Body of pancreas (tissue), 4 donors: ENCODE results near the gene PIP5K1B. TPM values are rescaled to one million over a fixed set of nuclear protein-coding genes. Genes with fewer than 3 reads are reported as not detected.

Experiments
- ATAC-seq: fragments of 150-250 bp; one replicate; pipeline ENCODE4 v1.9.1; 2016
- DNase-seq, 4 donors: peaks; one replicate each; pipeline ENCODE4 v3.0.0-alpha.2; 2019
- H3K27ac ChIP-seq, 4 donors: fragments of 200-600 bp; sonication (generic); 1 replicate in 3 of 4; 2 replicates in 1 of 4; pipeline versions ENCODE4 v1.5.1 to v1.6.1; 2016 to 2019; ENCODE audit warnings: mild to moderate bottlenecking in 1 of 4, mixed read lengths in 1 of 4, moderate library complexity in 1 of 4
- H3K27me3 ChIP-seq, 2 donors: fragments of 200-600 bp; sonication (generic); one replicate each; pipeline ENCODE4 v1.6.0; 2016; ENCODE audit warnings: mild to moderate bottlenecking in 1 of 2
- H3K36me3 ChIP-seq, 2 donors: fragments of 200-600 bp; sonication (generic); replicated peaks in 1 of 2; 2 replicates each; pipeline ENCODE4 v1.5.1; 2016; ENCODE audit warnings: low read depth in 2 of 2; ENCODE audit not compliant: insufficient read depth in 1 of 2
- H3K4me1 ChIP-seq: fragments of 200-600 bp; sonication (generic); one replicate; pipeline ENCODE4 v1.6.0; 2016
- H3K4me3 ChIP-seq, 2 donors: fragments of 200-600 bp; sonication (generic); 1 replicate in 1 of 2; 2 replicates in 1 of 2; pipeline ENCODE4 v1.5.1; 2016 to 2019
- H3K9me3 ChIP-seq, 3 donors: fragments of 200-600 bp; sonication (generic); 1 replicate in 2 of 3; 2 replicates in 1 of 3; pipeline ENCODE4 v1.5.1; 2016
- POLR2A ChIP-seq, 3 donors: fragments of 450-650 bp; IDR thresholded peaks; one replicate each; pipeline ENCODE4 v1.6.1; 2016; ENCODE audit warnings: antibody characterized with exemption in 3 of 3, mild to moderate bottlenecking in 2 of 3
- WGBS, 2 donors: methylation state at CpG; one replicate each; pipeline ENCODE4 v1.1.5; 2017; 5-methylcytosine and 5-hydroxymethylcytosine counted together
- intact Hi-C: fragments of 100-400 bp; cut with DNase I; formaldehyde crosslinking; loops from one replicate; pipeline ENCODE4 v1.15.1; 2023
- total RNA-seq, 2 donors: library from RNA; depleted of rRNA; stranded (reverse); fragments of >200 nt; gene quantifications; one replicate each; pipeline ENCODE4 v1.1.0, GENCODE V29; 2016
- TF ChIP-seq, protein P1 (sequence below), 7 experiments: fragments of 450-650 bp in 4 of 7; fragments of 200-600 bp in 3 of 7; sonication (generic) in 3 of 7; IDR thresholded peaks; one replicate each; pipeline ENCODE4 v1.5.1; 2016 to 2019; ENCODE audit warnings: antibody characterized with exemption in 7 of 7

Gene PIP5K1B
- total RNA-seq, 2 donors from 2014 or later, result 3.6 to 7.8 TPM

DNA sequence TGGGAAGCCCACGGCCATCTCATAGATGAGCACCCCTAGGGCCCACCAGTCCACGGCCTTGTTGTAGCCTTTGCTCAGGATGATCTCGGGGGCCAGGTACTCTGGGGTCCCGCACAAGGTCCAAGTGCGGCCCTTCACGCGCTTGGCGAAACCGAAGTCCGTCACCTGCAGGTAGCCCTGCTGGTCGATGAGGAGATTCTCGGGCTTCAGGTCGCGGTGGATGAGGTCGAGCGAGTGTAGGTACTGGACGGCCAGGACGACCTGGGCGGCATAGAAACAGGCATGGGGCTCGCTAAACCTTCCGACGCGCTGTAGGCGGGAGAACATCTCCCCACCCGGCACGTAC, 308.3 kb downstream of the PIP5K1B start:
- DNase-seq (no peak), ATAC-seq (no peak)
- Histone ChIP-seq H3K4me1 (no peaks in the 10 kb centered on the region), H3K36me3 (no peaks in the 10 kb centered on the region), H3K9me3 (no peaks in the 10 kb centered on the region), H3K27ac (no peak overlapping the region), H3K27me3 (no peaks in the 10 kb centered on the region), H3K4me3 (no peak overlapping the region)
- TF ChIP-seq, protein P1, sequence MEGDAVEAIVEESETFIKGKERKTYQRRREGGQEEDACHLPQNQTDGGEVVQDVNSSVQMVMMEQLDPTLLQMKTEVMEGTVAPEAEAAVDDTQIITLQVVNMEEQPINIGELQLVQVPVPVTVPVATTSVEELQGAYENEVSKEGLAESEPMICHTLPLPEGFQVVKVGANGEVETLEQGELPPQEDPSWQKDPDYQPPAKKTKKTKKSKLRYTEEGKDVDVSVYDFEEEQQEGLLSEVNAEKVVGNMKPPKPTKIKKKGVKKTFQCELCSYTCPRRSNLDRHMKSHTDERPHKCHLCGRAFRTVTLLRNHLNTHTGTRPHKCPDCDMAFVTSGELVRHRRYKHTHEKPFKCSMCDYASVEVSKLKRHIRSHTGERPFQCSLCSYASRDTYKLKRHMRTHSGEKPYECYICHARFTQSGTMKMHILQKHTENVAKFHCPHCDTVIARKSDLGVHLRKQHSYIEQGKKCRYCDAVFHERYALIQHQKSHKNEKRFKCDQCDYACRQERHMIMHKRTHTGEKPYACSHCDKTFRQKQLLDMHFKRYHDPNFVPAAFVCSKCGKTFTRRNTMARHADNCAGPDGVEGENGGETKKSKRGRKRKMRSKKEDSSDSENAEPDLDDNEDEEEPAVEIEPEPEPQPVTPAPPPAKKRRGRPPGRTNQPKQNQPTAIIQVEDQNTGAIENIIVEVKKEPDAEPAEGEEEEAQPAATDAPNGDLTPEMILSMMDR (IDR thresholded peaks at IDR 0.05), result no peak
- no peak for TF ChIP-seq POLR2A (IDR thresholded peaks at IDR 0.05)
- intact Hi-C loops, result no loop called here
- WGBS, 2 donors, result 93 to 100% methylated on average over 25 of the region's 26 CpGs

DNA sequence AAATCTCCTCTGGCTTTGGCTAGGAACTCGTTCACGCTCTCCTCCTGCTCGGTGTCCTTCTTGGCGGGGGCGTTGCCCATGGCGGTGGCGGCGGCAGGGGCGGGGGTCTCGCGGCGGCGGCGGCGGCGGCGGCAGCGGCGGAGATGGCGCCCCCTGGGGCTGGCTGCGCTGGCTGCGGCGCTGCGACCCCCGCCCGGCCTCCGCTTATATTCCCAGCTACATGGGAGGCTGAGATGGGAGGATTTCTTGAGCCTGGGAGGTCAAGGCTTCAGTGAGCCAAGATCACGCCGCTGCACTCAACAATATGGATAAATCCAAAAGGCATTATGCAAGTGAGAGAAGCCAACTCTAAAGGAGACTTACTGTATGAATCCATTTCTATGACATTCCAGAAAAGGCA, 309.0 kb downstream of the PIP5K1B start, which contains the start of gene PRKACG:
Gene PRKACG (minus strand): TSS at position 101 of the 400 bp plus-strand sequence. CDS start 21 bp downstream, at position 80.
- Histone ChIP-seq H3K4me1 (no peaks in the 10 kb centered on the region), H3K36me3 (no peaks in the 10 kb centered on the region), H3K9me3 (no peaks in the 10 kb centered on the region), H3K27me3 (no peaks in the 10 kb centered on the region), H3K4me3 (no peak within 1 kb of the TSS), H3K27ac (no peak within 1 kb of the TSS)
- no peak for TF ChIP-seq POLR2A (IDR thresholded peaks at IDR 0.05)
- TF ChIP-seq, protein P1 (IDR thresholded peaks at IDR 0.05), result no peak
- whole genome bisulfite sequencing, 2 donors, result 96% methylated on average over 11 to 29 of the region's 29 CpGs
- intact Hi-C loops, result no loop called here
- ATAC-seq (no peak), DNase-seq (no peak)

DNA sequence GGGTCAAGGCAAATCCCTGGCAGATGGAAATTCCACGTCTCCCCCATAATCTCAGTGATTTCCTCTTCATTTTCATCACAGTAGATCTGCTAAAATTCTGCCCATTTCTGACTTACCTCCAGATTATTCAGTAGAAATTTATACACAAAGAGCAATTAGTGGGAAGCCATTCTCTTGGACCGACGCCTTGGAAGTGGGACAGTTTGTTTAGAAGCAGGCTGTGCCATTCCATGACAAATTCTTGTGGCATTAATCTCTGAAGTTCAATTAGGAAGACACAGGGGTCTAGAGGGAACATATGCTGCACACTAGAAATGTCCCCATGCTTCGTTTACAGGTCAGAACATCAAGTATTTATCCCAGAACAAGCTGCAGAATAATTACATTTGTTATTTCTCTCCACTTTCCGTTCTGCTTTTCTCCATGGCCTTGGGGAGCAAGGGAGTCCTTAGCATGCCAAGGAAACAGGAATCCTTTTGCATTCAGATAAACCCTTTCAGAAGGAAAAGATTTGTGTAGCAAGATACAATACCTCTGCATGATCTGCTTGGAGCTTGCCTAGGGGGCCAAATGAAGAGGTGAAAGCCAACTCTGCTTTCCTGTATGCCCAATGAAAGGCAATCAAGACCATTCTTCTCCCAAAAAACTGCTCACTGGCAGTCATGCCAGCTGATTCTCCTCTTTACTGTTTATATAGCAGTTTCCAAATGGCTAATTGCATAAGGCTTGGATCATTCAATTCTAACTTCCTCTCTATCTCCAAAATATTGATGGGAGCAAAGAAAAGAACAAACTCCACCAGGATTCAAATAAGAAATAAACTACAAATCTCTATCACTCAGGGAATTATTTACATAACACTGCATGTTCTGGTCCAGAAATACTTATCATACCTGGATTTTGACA, 311.4 kb downstream of the PIP5K1B start:
- Histone ChIP-seq H3K27me3 (no peaks in the 10 kb centered on the region), H3K36me3 (no peaks in the 10 kb centered on the region), H3K27ac (no peak overlapping the region), H3K4me1 (no peaks in the 10 kb centered on the region), H3K4me3 (no peak overlapping the region), H3K9me3 (no peaks in the 10 kb centered on the region)
- TF ChIP-seq, protein P1 (IDR thresholded peaks at IDR 0.05), result no peak
- no peak for TF ChIP-seq POLR2A (IDR thresholded peaks at IDR 0.05)
- intact Hi-C loops, result no loop called here
- WGBS, 2 donors, result 65 to 68% methylated on average over 5 of the region's 5 CpGs
- DNase-seq (no peak), ATAC-seq (no peak)

DNA sequence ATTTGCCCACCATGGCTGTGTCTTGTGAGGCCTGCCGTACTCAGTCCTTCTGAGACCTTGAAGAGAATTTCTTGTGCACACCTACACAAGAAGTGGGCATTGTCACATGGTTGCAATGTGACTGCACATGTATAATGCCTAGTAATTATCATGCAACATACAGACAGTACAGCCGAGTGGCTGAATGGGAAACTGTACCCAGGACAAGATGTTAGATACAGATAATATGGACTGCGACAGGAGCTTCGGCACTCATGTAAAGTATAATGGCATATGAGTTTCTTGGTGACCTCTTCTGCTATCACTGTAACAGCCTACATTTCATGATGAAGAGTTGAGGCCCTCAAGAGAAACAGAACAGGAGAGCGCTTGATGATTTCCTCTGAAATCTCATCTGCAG, 313.7 kb downstream of the PIP5K1B start:
- Histone ChIP-seq H3K4me1 (no peaks in the 10 kb centered on the region), H3K4me3 (no peak overlapping the region), H3K36me3 (no peaks in the 10 kb centered on the region), H3K27ac (no peak overlapping the region), H3K27me3 (no peaks in the 10 kb centered on the region), H3K9me3 (no peaks in the 10 kb centered on the region)
- intact Hi-C loops, result no loop called here
- no peak for DNase-seq
- ATAC-seq, result no peak
- TF ChIP-seq, protein P1 (IDR thresholded peaks at IDR 0.05), result no peak
- no peak for TF ChIP-seq POLR2A (IDR thresholded peaks at IDR 0.05)
- 72 to 73% methylated on average over 5 of the region's 5 CpGs for WGBS, 2 donors

DNA sequence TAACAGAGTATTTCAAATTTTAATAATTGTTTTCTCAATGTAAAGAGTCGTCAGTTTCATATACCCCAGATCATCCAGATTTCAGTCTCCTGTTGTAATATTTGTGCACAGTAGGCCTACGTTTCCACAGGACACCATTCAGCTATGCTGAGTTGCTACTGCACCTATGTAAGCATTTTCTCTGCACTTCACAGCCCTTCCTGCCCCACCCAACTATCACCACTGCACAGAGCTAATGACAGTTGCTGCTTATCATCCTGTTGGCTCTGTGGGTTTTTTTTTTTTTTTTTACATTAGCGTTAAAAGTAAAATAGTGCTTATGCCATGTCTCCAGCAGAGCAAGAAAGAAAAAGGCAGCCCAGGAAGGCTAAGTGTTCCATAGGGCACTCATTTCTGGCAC, 314.8 kb downstream of the PIP5K1B start:
- H3K36me3 ChIP-seq, result no peaks in the 10 kb centered on the region
- ATAC-seq (no peak), DNase-seq (no peak)
- no peaks in the 10 kb centered on the region for H3K27me3 ChIP-seq
- no peaks in the 10 kb centered on the region for H3K4me1 ChIP-seq
- WGBS, 2 donors, result 40 to 50% methylated on average over 3 of the region's 3 CpGs
- no peaks in the 10 kb centered on the region for H3K9me3 ChIP-seq
- TF ChIP-seq, protein P1 (IDR thresholded peaks at IDR 0.05), result no peak
- no peak for TF ChIP-seq POLR2A (IDR thresholded peaks at IDR 0.05)
- intact Hi-C loops, result no loop called here
- H3K4me3 ChIP-seq, result no peak overlapping the region
- H3K27ac ChIP-seq, result no peak overlapping the region
